ENCODE measurements around the gene BCL2L13. TPM values are rescaled to one million over a fixed set of nuclear protein-coding genes. Genes with fewer than 3 reads are reported as not detected.

Gene BCL2L13
- total RNA-seq, 1 donor from 2014 or later = 60.1 TPM

DNA sequence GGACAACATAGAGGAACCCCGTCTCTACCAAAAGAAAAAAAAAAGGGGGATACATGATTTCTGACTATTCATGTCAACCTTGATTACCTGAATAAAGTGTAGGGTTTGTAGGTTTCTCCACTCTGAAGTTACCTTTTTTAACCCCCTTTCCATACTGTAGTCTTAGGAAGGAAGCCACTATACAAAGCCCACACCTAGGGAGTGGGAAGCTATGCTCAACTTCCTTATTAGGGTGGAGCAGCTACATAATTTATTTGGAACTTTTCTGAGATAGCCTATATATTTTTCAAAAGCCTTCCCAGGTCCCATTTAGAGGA lies 9.4 kb upstream of the BCL2L13 start:
- Mint-ChIP-seq H3K4me3 (ENCODE audit: unreplicated experiment) (peak overlapping the region; percentile 98), H3K36me3 (ENCODE audit: unreplicated experiment) (no peaks in the 10 kb centered on the region), H3K27ac (ENCODE audit: unreplicated experiment) (peak overlapping the region; percentile 100), H3K4me1 (ENCODE audit: unreplicated experiment) (peaks cover 17% of the 10 kb centered on the region), H3K9me3 (ENCODE audit: unreplicated experiment) (no peaks in the 10 kb centered on the region), H3K27me3 (ENCODE audit: unreplicated experiment) (no peaks in the 10 kb centered on the region)
- TF ChIP-seq, protein P1, sequence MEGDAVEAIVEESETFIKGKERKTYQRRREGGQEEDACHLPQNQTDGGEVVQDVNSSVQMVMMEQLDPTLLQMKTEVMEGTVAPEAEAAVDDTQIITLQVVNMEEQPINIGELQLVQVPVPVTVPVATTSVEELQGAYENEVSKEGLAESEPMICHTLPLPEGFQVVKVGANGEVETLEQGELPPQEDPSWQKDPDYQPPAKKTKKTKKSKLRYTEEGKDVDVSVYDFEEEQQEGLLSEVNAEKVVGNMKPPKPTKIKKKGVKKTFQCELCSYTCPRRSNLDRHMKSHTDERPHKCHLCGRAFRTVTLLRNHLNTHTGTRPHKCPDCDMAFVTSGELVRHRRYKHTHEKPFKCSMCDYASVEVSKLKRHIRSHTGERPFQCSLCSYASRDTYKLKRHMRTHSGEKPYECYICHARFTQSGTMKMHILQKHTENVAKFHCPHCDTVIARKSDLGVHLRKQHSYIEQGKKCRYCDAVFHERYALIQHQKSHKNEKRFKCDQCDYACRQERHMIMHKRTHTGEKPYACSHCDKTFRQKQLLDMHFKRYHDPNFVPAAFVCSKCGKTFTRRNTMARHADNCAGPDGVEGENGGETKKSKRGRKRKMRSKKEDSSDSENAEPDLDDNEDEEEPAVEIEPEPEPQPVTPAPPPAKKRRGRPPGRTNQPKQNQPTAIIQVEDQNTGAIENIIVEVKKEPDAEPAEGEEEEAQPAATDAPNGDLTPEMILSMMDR (IDR thresholded peaks at IDR 0.05) = no peak
- DNase-seq (ENCODE audit: extremely low spot score, unreplicated experiment) = no peak

DNA sequence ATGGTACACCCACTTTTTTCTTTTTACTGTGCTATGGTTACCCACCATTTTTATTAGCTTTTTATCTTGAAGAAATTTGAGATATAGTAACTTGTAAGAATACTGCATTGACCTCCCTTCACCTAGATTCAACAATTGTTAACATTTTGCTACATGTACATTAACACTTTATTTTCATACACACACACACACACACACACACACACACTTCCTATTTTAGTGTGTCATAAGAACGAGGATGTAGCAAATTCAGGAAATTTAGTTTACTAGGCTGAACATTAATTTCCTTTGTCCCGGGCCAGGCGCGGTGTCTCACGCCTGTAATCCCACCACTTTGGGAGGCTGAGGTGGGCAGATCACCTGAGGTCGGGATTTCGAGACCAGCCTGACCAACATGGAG lies 8.9 kb upstream of the BCL2L13 start:
- Mint-ChIP-seq H3K27ac (ENCODE audit: unreplicated experiment) (peak overlapping the region; percentile 100), H3K27me3 (ENCODE audit: unreplicated experiment) (no peaks in the 10 kb centered on the region), H3K4me1 (ENCODE audit: unreplicated experiment) (peaks cover 17% of the 10 kb centered on the region), H3K4me3 (ENCODE audit: unreplicated experiment) (peak overlapping the region; percentile 29), H3K36me3 (ENCODE audit: unreplicated experiment) (no peaks in the 10 kb centered on the region), H3K9me3 (ENCODE audit: unreplicated experiment) (no peaks in the 10 kb centered on the region)
- TF ChIP-seq, protein P1 (IDR thresholded peaks at IDR 0.05) = no peak
- DNase-seq (ENCODE audit: extremely low spot score, unreplicated experiment) = no peak

DNA sequence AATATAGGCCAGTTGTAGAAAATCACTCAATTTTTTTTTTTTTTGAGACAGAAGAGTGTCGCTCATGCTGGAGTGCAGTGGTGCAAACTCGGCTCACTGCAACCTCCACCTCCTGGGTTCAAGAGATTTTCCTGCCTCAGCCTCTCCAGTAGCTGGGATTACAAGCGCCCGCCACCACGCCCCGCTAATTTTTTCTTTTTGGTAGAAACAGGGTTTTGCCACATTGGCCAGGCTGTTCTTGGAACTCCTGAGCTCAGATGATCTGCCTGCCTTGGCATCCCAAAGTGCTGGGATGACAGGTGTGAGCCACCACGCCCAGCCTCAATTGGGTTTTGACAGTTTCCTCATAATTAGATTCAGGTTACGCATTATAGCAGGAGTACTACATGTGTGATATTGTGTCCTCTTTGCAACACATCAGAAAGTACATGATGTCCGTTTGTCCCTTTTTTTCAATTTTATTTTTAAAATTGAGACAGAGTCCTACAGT lies 7.4 kb upstream of the BCL2L13 start:
- Mint-ChIP-seq H3K4me3 (ENCODE audit: unreplicated experiment) (peak overlapping the region; percentile 27), H3K27me3 (ENCODE audit: unreplicated experiment) (no peaks in the 10 kb centered on the region), H3K27ac (ENCODE audit: unreplicated experiment) (no peak overlapping the region), H3K36me3 (ENCODE audit: unreplicated experiment) (no peaks in the 10 kb centered on the region), H3K9me3 (ENCODE audit: unreplicated experiment) (no peaks in the 10 kb centered on the region), H3K4me1 (ENCODE audit: unreplicated experiment) (peaks cover 9% of the 10 kb centered on the region)
- TF ChIP-seq, protein P1 (IDR thresholded peaks at IDR 0.05) = no peak
- DNase-seq (ENCODE audit: extremely low spot score, unreplicated experiment) = no peak

DNA sequence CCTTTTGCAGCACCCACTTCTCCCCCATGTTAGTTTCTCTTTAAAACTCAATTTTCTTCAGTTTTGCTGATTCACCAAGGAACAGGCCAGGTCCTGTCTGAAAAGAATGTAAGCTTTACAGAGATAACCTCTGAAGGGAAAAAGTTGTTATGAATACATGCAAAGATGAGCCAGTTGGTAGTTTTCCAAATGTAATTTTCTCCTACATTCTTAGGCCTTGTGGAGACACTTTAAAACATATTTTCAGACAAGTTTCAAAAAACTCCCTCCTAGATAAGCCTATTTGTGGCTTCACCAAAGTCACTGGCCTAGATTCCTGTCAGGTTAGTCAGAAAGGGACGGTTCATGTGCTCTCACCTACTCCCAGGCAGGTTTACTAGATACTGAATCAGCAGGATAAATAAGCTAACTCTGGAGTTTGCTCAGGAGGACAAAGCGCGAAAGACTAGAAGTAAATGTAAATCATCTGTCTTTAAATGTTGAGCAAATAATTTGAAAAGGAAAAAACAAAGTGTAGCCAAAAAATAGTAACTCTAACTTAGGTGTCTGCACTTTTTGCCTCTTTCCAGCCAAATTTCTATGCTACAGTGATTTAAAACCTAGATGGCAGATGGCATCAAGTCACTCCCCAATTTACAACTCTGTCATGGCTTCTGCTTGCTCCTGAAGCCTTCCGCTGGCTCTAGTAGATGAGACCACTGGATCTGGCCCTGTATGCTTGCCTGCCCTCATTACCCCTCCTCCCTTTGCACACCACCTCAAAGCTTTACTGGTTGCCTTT lies 5.2 kb upstream of the BCL2L13 start:
- Mint-ChIP-seq H3K27me3 (ENCODE audit: unreplicated experiment) (no peaks in the 10 kb centered on the region), H3K27ac (ENCODE audit: unreplicated experiment) (no peak overlapping the region), H3K9me3 (ENCODE audit: unreplicated experiment) (no peaks in the 10 kb centered on the region), H3K4me3 (ENCODE audit: unreplicated experiment) (no peak overlapping the region), H3K36me3 (ENCODE audit: unreplicated experiment) (no peaks in the 10 kb centered on the region), H3K4me1 (ENCODE audit: unreplicated experiment) (peaks cover 12% of the 10 kb centered on the region)
- TF ChIP-seq, protein P1 (IDR thresholded peaks at IDR 0.05) = no peak
- DNase-seq (ENCODE audit: extremely low spot score, unreplicated experiment) = no peak

DNA sequence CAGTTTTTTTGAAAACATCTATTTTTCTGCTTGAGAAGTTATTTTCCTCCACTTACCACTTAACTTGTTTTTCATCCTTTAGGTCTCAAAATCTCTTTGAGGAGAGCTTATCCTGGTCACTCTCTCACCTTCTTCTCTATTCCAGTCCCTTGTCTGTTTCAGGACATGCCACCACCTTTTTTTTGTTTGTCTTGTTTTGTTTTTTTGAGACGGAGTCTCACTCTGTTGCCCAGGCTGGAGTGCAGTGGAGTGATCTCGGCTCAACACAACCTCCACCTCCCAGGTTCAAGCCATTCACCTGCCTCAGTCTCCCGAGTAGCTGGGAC lies 4.6 kb upstream of the BCL2L13 start:
- Mint-ChIP-seq H3K4me3 (ENCODE audit: unreplicated experiment) (no peak overlapping the region), H3K9me3 (ENCODE audit: unreplicated experiment) (no peaks in the 10 kb centered on the region), H3K27ac (ENCODE audit: unreplicated experiment) (no peak overlapping the region), H3K36me3 (ENCODE audit: unreplicated experiment) (no peaks in the 10 kb centered on the region), H3K27me3 (ENCODE audit: unreplicated experiment) (no peaks in the 10 kb centered on the region), H3K4me1 (ENCODE audit: unreplicated experiment) (peaks cover 12% of the 10 kb centered on the region)
- no peak for DNase-seq (ENCODE audit: extremely low spot score, unreplicated experiment)
- TF ChIP-seq, protein P1 (IDR thresholded peaks at IDR 0.05) = no peak

Data from osteocyte (in vitro differentiated cells).